ENCODE results near the gene PCIF1. TPM values are rescaled to one million over a fixed set of nuclear protein-coding genes. Genes with fewer than 3 reads are reported as not detected.

Gene PCIF1
- total RNA-seq, 1 experiment from 2014 or later = 26.8 TPM

GRCh38 chr20:45910670-45911485 is 23.6 kb upstream of the PCIF1 start:
- H3K56ac ChIP-seq (ENCODE audit: insufficient read length, low read depth, low read length) = no peak overlapping the region
- peak overlapping the region; percentile 52 for H3K9ac ChIP-seq (ENCODE audit: extremely low read depth, insufficient read length, low read length)
- no peak overlapping the region for H2BK12ac ChIP-seq (ENCODE audit: insufficient read length, low read depth, low read length)
- TF ChIP-seq CTCF (conservative IDR thresholded peaks at IDR 0.05) = no peak
- Mint-ChIP-seq H3K4me3 (peak overlapping the region; percentile 81 to 92), H3K27ac (peak overlapping the region; percentile 94 to 99 (median 99)), H3K4me1 (peaks cover 6 to 16% of the 10 kb centered on the region in 2 experiments), H3K27me3 (ENCODE audit: low read depth) (no peaks in the 10 kb centered on the region), H3K9me3 (no peaks in the 10 kb centered on the region), H3K36me3 (ENCODE audit: insufficient read depth in 1 of 3, low read depth in 3 of 3) (peaks cover 27 to 30% (median 30%) of the 10 kb centered on the region in 3 experiments; a peak in 6 of 7 replicates)
- H3T11ph ChIP-seq (ENCODE audit: low read length) = no peak overlapping the region
- H4K91ac ChIP-seq (ENCODE audit: insufficient read length, low read depth, low read length) = no peak overlapping the region
- H3K4me2 ChIP-seq (ENCODE audit: insufficient read depth, insufficient read length, low read length) = peak overlapping the region; percentile 91
- no peaks in the 10 kb centered on the region for H3K27me3 ChIP-seq (ENCODE audit: insufficient read depth, low read length)
- H3K27ac ChIP-seq (ENCODE audit: insufficient read length, low read depth, low read length) = no peak overlapping the region
- peaks cover 16% of the 10 kb centered on the region for H3K23me2 ChIP-seq (ENCODE audit: insufficient read length, low read depth, low read length, poor library complexity, severe bottlenecking)
- no peaks in the 10 kb centered on the region for H3K79me2 ChIP-seq (ENCODE audit: insufficient read depth, low read length)
- H3K23ac ChIP-seq (ENCODE audit: insufficient read length, low read depth, low read length) = no peak overlapping the region
- H3K9me3 ChIP-seq (ENCODE audit: control insufficient read depth, low read depth, low read length) = no peaks in the 10 kb centered on the region
- no peaks in the 10 kb centered on the region for H3K4me1 ChIP-seq (ENCODE audit: insufficient read depth, low read length)
- H3K79me1 ChIP-seq (ENCODE audit: insufficient read depth, low read depth, low read length, poor library complexity, severe bottlenecking) = no peaks in the 10 kb centered on the region
- peak overlapping the region; percentile 62; the same call in 1 of the 2 replicates for H3K14ac ChIP-seq (ENCODE audit: insufficient read depth, low read length)
- H2AFZ ChIP-seq (ENCODE audit: low read length) = no peak overlapping the region
- DNase-seq = peak; percentile 100
- H4K20me1 ChIP-seq (ENCODE audit: control insufficient read depth, insufficient read depth, insufficient read length) = no peaks in the 10 kb centered on the region
- no CpG with 5 or more reads among the region's 43 CpGs for WGBS (ENCODE audit: extremely low coverage, insufficient read length, low lambda C conversion rate)
- no peak overlapping the region for H4K5ac ChIP-seq (ENCODE audit: insufficient read length, low read depth, low read length)
- H3K18ac ChIP-seq (ENCODE audit: insufficient read length, low read depth, low read length) = peak overlapping the region; percentile 20
- H2AK5ac ChIP-seq (ENCODE audit: insufficient read length, low read length) = no peak overlapping the region
- no peak overlapping the region for H3K4ac ChIP-seq (ENCODE audit: low read depth, low read length)
- no peak overlapping the region for H2BK5ac ChIP-seq (ENCODE audit: insufficient read length, low read length)
- no peak overlapping the region for H4K8ac ChIP-seq (replicated peaks; ENCODE audit: insufficient read length, low read depth, low read length)
- no peak overlapping the region for H2BK20ac ChIP-seq (ENCODE audit: low read depth, low read length, poor library complexity, severe bottlenecking)
- H2BK15ac ChIP-seq (ENCODE audit: low read depth, low read length) = no peak overlapping the region
- H2BK120ac ChIP-seq (ENCODE audit: low read depth, low read length, poor library complexity, severe bottlenecking) = no peak overlapping the region
